HTR-8/SVneo (cell line): Measurements from ENCODE around the gene ULK4.

ENCODE experiments used
- DNase-seq: peaks from one replicate; pipeline ENCODE4 v3.0.0; 2011; ENCODE audit warnings: low spot score, mixed read lengths; ENCODE audit not compliant: insufficient read length
- FAIRE-seq: peaks from 2 replicates; lab custom pipeline; 2011; peaks lifted over from hg19 to GRCh38; lab: Jason Lieb, UNC

Gene ULK4

GRCh38 chr3:41250825-41251224 lies 711.1 kb downstream of the ULK4 start:
- no peak for DNase-seq
- no peak for FAIRE-seq

- no peak for FAIRE-seq
Observed at GRCh38 chr3:41249318-41249717, 712.6 kb downstream of the ULK4 start.

GRCh38 chr3:41248525-41248924 lies 713.4 kb downstream of the ULK4 start:
- DNase-seq, result no peak
- FAIRE-seq, result no peak

More at GRCh38 chr3:41249318-41249717, 712.6 kb downstream of the ULK4 start:
- no peak for DNase-seq

GRCh38 chr3:41247055-41248004 lies 714.6 kb downstream of the ULK4 start:
- DNase-seq, result no peak
- no peak for FAIRE-seq

- DNase-seq (no peak), FAIRE-seq (no peak)
Observed at GRCh38 chr3:41244620-41245336, 717.1 kb downstream of the ULK4 start.

DNA sequence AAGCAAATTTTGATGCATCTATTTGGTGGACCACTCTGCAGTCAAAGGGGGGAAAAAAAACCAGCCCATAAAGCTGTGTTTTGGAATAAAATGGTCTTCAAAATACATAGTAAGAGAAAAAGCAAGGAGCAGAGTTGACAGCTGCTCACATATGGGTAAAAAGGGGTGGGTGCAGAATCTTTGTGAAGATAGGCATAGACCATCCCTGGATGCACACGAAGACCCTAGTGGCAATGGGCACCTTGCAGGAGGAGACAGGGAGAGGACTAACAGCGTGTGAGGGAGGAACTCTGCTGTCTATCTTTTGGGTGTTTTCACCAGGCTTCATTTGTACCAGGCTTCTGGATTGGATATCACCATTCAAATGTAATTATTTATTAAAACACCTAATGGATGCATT lies 718.7 kb downstream of the ULK4 start:
- FAIRE-seq, result no peak
- no peak for DNase-seq

- FAIRE-seq, result no peak
- DNase-seq, result no peak
Observed at GRCh38 chr3:41241800-41242571, 719.9 kb downstream of the ULK4 start.

GRCh38 chr3:41241161-41241560 lies 720.7 kb downstream of the ULK4 start:
- FAIRE-seq (no peak), DNase-seq (no peak)

GRCh38 chr3:41239587-41239986 lies 722.3 kb downstream of the ULK4 start:
- FAIRE-seq, result no peak
- no peak for DNase-seq

GRCh38 chr3:41237907-41238306 lies 724.0 kb downstream of the ULK4 start:
- FAIRE-seq (no peak), DNase-seq (no peak)

DNA sequence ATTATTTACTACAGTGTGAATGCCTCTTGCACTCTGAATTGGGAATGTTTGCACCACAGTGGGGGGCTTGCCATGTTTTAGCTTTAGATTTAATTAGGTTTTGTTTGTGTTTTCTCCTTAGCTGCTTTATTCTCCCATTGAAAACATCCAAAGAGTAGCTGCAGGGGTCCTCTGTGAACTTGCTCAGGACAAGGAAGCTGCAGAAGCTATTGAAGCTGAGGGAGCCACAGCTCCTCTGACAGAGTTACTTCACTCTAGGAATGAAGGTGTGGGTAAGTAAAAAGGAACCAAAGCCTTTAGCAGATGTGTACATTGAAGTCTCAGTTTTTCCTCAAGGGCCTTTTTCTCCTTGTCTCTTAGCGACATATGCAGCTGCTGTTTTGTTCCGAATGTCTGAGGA lies 725.7 kb downstream of the ULK4 start:
- DNase-seq (no peak), FAIRE-seq (no peak)

- no peak for DNase-seq
- FAIRE-seq, result no peak
Observed at GRCh38 chr3:41234823-41235721, 726.8 kb downstream of the ULK4 start.

GRCh38 chr3:41224120-41224806 lies 737.6 kb downstream of the ULK4 start:
- no peak for DNase-seq
- FAIRE-seq, result no peak

DNA sequence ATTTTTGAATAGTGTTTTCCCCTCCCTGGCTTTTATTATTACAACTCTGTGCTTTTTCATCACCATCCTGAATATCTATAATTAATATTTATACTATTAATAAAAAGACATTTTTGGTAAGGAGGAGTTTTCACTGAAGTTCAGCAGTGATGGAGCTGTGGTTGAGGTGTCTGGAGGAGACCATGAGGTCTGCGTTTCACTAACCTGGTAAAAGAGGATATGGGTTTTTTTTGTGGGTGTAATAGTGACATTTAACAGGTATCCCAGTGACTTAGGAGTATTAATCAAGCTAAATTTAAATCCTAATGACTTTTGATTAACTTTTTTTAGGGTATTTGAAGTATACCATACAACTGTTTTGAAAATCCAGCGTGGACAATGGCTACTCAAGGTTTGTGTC lies 738.2 kb downstream of the ULK4 start:
- FAIRE-seq (no peak), DNase-seq (no peak)

DNA sequence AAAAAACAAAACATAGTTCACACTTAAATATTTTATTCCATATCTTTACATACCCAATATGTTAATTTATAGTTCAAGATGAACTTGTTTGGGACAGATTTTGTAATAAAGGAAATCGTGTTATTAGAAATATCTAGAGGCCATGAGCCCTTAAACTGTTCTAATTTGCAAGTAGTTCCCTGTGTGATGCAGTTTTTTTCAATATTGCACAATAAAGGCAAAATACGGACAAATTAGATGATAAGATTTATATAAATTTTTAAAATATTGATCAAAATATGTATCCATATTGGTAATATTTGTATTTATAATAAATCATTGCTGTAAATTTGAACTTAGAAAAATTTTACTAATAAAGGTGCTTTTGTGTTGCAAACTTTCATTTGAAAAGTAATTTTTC lies 738.8 kb downstream of the ULK4 start:
- FAIRE-seq (no peak), DNase-seq (no peak)

DNA sequence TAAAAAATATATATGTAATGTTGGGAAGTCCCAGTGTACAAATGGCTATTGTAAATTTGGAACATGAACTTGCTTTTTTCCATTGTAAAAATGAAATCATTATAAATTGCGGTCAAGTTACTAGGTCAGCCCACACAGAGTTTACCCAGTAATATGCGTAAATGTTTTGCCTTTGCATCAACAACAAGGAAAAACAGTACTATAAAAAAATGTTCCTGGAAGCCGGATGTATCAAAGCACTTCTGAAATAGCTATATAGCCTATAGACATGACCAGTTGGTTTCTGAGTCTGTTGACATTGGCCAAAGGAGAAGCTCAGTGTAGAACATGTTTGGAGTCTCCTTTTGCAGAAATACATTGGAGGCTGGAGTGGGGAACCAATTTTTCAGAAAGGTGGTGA lies 739.4 kb downstream of the ULK4 start:
- DNase-seq (no peak), FAIRE-seq (no peak)

- DNase-seq, result no peak
- FAIRE-seq, result no peak
Observed at GRCh38 chr3:41222012-41222411, 739.9 kb downstream of the ULK4 start.

- no peak for FAIRE-seq
- DNase-seq, result no peak
Observed at GRCh38 chr3:41220906-41221677, 740.8 kb downstream of the ULK4 start.
